GM18861 (cell line): Measurements from ENCODE around the gene FAM177A1.

ENCODE experiments used
- ATAC-seq: cut with Tn5 transposase; IDR thresholded peaks from one replicate; pipeline ENCODE4 v1.9.1; 2021; ENCODE audit not compliant: unreplicated experiment

FAM177A1 gene

DNA sequence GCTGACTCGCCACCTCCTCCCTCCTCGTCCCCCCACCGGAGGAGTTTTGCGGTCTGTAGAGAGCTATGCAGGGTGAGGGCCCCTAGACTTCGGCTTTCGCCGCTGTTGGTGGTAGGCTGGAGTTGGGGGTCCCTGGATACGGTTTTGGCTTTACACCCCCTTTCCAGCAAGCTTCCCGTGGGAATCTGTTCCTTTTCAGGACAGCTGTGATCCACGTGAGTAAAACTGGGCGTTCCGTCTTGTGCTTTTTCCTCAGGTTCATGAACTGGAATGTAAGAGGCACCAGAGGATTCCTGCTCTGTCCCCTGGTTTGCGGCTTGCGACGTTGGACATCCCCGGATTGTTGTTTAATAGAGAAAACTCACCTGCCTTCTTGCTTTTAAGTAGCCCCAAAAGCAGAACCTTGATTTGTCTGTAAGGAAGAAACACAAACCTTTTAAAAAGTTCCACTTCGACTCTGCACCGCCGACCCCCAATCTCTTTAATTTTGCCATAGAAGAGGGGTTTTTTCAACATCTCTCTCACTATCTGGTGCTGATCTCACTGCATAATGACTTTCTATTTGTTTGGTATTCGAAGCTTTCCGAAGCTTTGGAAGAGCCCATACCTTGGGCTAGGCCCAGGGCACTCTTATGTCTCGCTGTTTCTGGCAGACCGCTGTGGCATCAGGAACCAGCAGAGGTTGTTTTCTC is 76.8 kb downstream of the FAM177A1 start:
- ATAC-seq = no peak

DNA sequence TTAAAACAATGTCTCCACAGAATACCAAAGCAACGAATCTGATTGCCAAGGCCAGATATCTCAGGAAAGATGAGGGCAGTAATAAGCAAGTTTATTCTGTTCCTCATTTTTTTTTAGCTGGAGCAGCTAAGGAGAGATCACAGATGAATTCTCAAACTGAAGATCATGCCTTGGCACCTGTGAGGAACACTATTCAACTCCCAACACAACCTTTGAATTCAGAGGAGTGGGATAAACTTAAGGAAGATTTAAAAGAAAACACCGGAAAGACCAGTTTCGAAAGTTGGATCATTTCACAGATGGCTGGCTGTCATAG is 77.3 kb downstream of the FAM177A1 start:
- no peak for ATAC-seq

- no peak for ATAC-seq
Measured at GRCh38 chr14:35124127-35124526, 78.1 kb downstream of the FAM177A1 start.
